Trophoblast cell (in vitro differentiated cells and primary cell): ENCODE results near the gene SRGAP3.

Source experiments
- DNase-seq, 2 donors: peaks; one replicate each; pipeline ENCODE4 v3.0.0-alpha.2; 2016
- H2AFZ ChIP-seq: 2 replicates; pipeline ENCODE4 v1.6.1; 2013; ENCODE audit warnings: low read length, moderate library complexity, mild to moderate bottlenecking; ENCODE audit not compliant: insufficient read depth, poor library complexity
- H2AK5ac ChIP-seq: 2 replicates; pipeline ENCODE4 v1.6.1; 2013; ENCODE audit warnings: mild to moderate bottlenecking, low read length
- H2BK120ac ChIP-seq: 2 replicates; pipeline ENCODE4 v1.6.1; 2013; ENCODE audit warnings: low read length, mild to moderate bottlenecking, moderate library complexity; ENCODE audit not compliant: insufficient read depth, poor library complexity
- H2BK12ac ChIP-seq: 2 replicates; pipeline ENCODE4 v1.6.1; 2013; ENCODE audit warnings: mild to moderate bottlenecking, low read length, moderate library complexity
- H2BK5ac ChIP-seq: 2 replicates; pipeline ENCODE4 v1.6.1; 2013; ENCODE audit warnings: low read length, low read depth, moderate library complexity, mild to moderate bottlenecking; ENCODE audit not compliant: poor library complexity
- H3K14ac ChIP-seq: 2 replicates; pipeline ENCODE4 v1.6.1; 2013; ENCODE audit warnings: mild to moderate bottlenecking, low read length
- H3K18ac ChIP-seq: 2 replicates; pipeline ENCODE4 v1.6.1; 2013; ENCODE audit warnings: mild to moderate bottlenecking, low read length
- H3K23ac ChIP-seq: 2 replicates; pipeline ENCODE4 v1.6.1; 2013; ENCODE audit warnings: low read length
- H3K27ac ChIP-seq: 2 replicates; pipeline ENCODE4 v1.5.1; 2013; ENCODE audit warnings: low read depth, mild to moderate bottlenecking, inconsistent platforms, low read length, moderate library complexity
- H3K27me3 ChIP-seq: 2 replicates; pipeline ENCODE4 v1.6.1; 2013; ENCODE audit warnings: inconsistent platforms, mild to moderate bottlenecking, low read length, moderate library complexity; ENCODE audit not compliant: insufficient read depth
- H3K36me3 ChIP-seq, 2 experiments: 1 replicate in 1 of 2; 2 replicates in 1 of 2; pipeline ENCODE4 v1.6.1; 2013; ENCODE audit warnings: low read length in 2 of 2, mild to moderate bottlenecking in 2 of 2, moderate library complexity in 1 of 2; ENCODE audit not compliant: insufficient read depth in 2 of 2, control insufficient read depth in 1 of 2
- H3K4ac ChIP-seq: 2 replicates; pipeline ENCODE4 v1.6.1; 2013; ENCODE audit warnings: low read depth, mild to moderate bottlenecking, low read length, moderate library complexity
- H3K4me1 ChIP-seq, 2 experiments: 1 replicate in 1 of 2; 2 replicates in 1 of 2; pipeline ENCODE4 v1.6.1; 2013; ENCODE audit warnings: low read length in 2 of 2, mild to moderate bottlenecking in 2 of 2, moderate library complexity in 1 of 2; ENCODE audit not compliant: insufficient read depth in 2 of 2, control insufficient read depth in 1 of 2
- H3K4me2 ChIP-seq: 2 replicates; pipeline ENCODE4 v1.6.1; 2013; ENCODE audit warnings: inconsistent platforms, mild to moderate bottlenecking, low read length, moderate library complexity
- H3K4me3 ChIP-seq: 2 replicates; pipeline ENCODE4 v1.5.1; 2013; ENCODE audit warnings: mild to moderate bottlenecking, low read depth, low read length, inconsistent platforms
- H3K79me1 ChIP-seq: one replicate; pipeline ENCODE4 v1.6.1; 2013; ENCODE audit warnings: low read length
- H3K79me2 ChIP-seq: 2 replicates; pipeline ENCODE4 v1.6.1; 2013; ENCODE audit warnings: low read length, mild to moderate bottlenecking; ENCODE audit not compliant: control insufficient read depth, insufficient read depth, poor library complexity
- H3K9ac ChIP-seq: 2 replicates; pipeline ENCODE4 v1.6.1; 2013; ENCODE audit warnings: mild to moderate bottlenecking, low read length
- H3K9me3 ChIP-seq: 2 replicates; pipeline ENCODE4 v1.6.1; 2013; ENCODE audit warnings: low read depth, mild to moderate bottlenecking, control low read depth, inconsistent platforms, low read length; ENCODE audit not compliant: insufficient read depth
- H4K12ac ChIP-seq: 2 replicates; pipeline ENCODE4 v1.6.1; 2013; ENCODE audit warnings: low read depth, mild to moderate bottlenecking, low read length, moderate library complexity
- H4K8ac ChIP-seq: 2 replicates; pipeline ENCODE4 v1.6.1; 2013; ENCODE audit warnings: low read depth, mild to moderate bottlenecking, low read length, moderate library complexity
- H4K91ac ChIP-seq: one replicate; pipeline ENCODE4 v1.6.1; 2013; ENCODE audit warnings: low read depth, mild to moderate bottlenecking, low read length, moderate library complexity
- WGBS: extraction: QIAGEN DNeasy Blood & Tissue Kit; methylation state at CpG from one replicate; pipeline ENCODE4 v1.1.7; 2013; ENCODE audit warnings: missing lambda C conversion rate; ENCODE audit not compliant: insufficient read length, insufficient coverage; ENCODE audit errors: extremely low coverage; 5-methylcytosine and 5-hydroxymethylcytosine counted together

SRGAP3 gene

GRCh38 chr3:9214185-9214584, 35.3 kb downstream of the SRGAP3 start:
- no peak overlapping the region for H4K12ac ChIP-seq
- no peak overlapping the region for H2AK5ac ChIP-seq
- H3K79me1 ChIP-seq, result no peaks in the 10 kb centered on the region
- no peak overlapping the region for H2BK120ac ChIP-seq
- no peaks in the 10 kb centered on the region for H3K79me2 ChIP-seq
- no peak overlapping the region for H3K18ac ChIP-seq
- H3K4me2 ChIP-seq, result no peak overlapping the region
- no peak overlapping the region for H3K9ac ChIP-seq
- H3K36me3 ChIP-seq, result no peaks in the 10 kb centered on the region
- DNase-seq, result no peak
- H2BK5ac ChIP-seq, result no peak overlapping the region
- no peak overlapping the region for H4K8ac ChIP-seq
- H3K4me1 ChIP-seq, result no peaks in the 10 kb centered on the region
- no peak overlapping the region for H4K91ac ChIP-seq
- no peak overlapping the region for H3K4ac ChIP-seq
- H2BK12ac ChIP-seq, result no peak overlapping the region
- H3K4me3 ChIP-seq, result no peak overlapping the region
- no peak overlapping the region for H2AFZ ChIP-seq
- H3K23ac ChIP-seq, result no peak overlapping the region
- H3K14ac ChIP-seq, result no peak overlapping the region
- H3K27me3 ChIP-seq, result no peaks in the 10 kb centered on the region
- H3K9me3 ChIP-seq, result no peaks in the 10 kb centered on the region
- no peak overlapping the region for H3K27ac ChIP-seq
- no CpG with 5 or more reads among the region's 3 CpGs for WGBS

DNA sequence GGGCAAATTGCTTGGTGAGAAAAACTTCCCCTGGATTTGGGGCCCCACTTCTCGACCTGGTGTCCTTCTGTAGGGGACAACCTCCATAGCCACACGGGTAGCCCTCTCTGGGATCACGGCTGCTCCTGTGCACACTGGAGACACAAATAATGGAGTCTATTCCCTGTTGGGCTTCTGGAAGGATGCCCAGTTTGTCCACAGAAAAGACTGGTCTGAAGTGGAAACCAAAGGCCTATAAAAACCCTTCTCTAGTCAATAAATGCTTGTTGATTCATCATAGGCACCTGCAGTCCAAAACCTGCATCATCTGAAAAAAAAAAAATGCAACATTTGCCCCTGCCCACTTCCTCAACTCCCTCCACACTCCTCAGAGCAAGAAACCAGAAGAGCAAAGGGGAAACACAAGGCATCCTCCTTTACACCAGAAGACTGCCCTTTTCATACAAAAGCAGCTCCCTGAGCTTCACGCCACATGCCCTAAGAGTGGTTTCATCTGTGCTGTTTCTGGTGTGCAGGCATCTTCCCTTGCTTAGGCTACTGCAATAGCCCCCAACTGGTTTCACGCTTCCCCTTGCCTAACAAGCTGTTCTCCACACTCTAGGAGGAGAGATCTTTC, 36.3 kb downstream of the SRGAP3 start:
- Histone ChIP-seq H3K4me3 (no peak overlapping the region), H2BK12ac (no peak overlapping the region), H2BK120ac (no peak overlapping the region), H4K8ac (no peak overlapping the region), H4K91ac (no peak overlapping the region), H3K79me1 (no peaks in the 10 kb centered on the region), H2AFZ (no peak overlapping the region), H3K27ac (no peak overlapping the region), H4K12ac (no peak overlapping the region), H2AK5ac (no peak overlapping the region), H3K18ac (no peak overlapping the region), H3K4me1 (no peaks in the 10 kb centered on the region), H3K4me2 (no peak overlapping the region), H3K23ac (no peak overlapping the region), H3K36me3 (no peaks in the 10 kb centered on the region), H3K4ac (no peak overlapping the region), H3K14ac (no peak overlapping the region), H3K79me2 (no peaks in the 10 kb centered on the region), H2BK5ac (no peak overlapping the region), H3K9ac (no peak overlapping the region), H3K9me3 (no peaks in the 10 kb centered on the region), H3K27me3 (no peaks in the 10 kb centered on the region)
- no peak for DNase-seq
- WGBS, result no CpG with 5 or more reads among the region's 5 CpGs

GRCh38 chr3:9211155-9211950, 38.1 kb downstream of the SRGAP3 start:
- no peak overlapping the region for H3K4ac ChIP-seq
- H3K18ac ChIP-seq, result no peak overlapping the region
- H3K27ac ChIP-seq, result no peak overlapping the region
- no peak overlapping the region for H2AK5ac ChIP-seq
- H2BK12ac ChIP-seq, result no peak overlapping the region
- H3K79me1 ChIP-seq, result no peaks in the 10 kb centered on the region
- H2BK120ac ChIP-seq, result no peak overlapping the region
- DNase-seq, result no peak
- no peak overlapping the region for H4K12ac ChIP-seq
- no peak overlapping the region for H2BK5ac ChIP-seq
- H3K4me3 ChIP-seq, result no peak overlapping the region
- no peak overlapping the region for H2AFZ ChIP-seq
- H4K91ac ChIP-seq, result no peak overlapping the region
- no peaks in the 10 kb centered on the region for H3K4me1 ChIP-seq
- WGBS, result no CpG with 5 or more reads among the region's 2 CpGs
- no peak overlapping the region for H3K14ac ChIP-seq
- H4K8ac ChIP-seq, result no peak overlapping the region
- H3K79me2 ChIP-seq, result no peaks in the 10 kb centered on the region
- H3K23ac ChIP-seq, result no peak overlapping the region
- no peaks in the 10 kb centered on the region for H3K9me3 ChIP-seq
- H3K4me2 ChIP-seq, result no peak overlapping the region
- H3K36me3 ChIP-seq, result no peaks in the 10 kb centered on the region
- H3K9ac ChIP-seq, result no peak overlapping the region
- H3K27me3 ChIP-seq, result no peaks in the 10 kb centered on the region

GRCh38 chr3:9209777-9210176, 39.7 kb downstream of the SRGAP3 start:
- no peak overlapping the region for H3K9ac ChIP-seq
- no peak overlapping the region for H3K23ac ChIP-seq
- H3K79me1 ChIP-seq, result peaks cover under 1% of the 10 kb centered on the region
- no peaks in the 10 kb centered on the region for H3K79me2 ChIP-seq
- H2AK5ac ChIP-seq, result no peak overlapping the region
- H3K9me3 ChIP-seq, result no peaks in the 10 kb centered on the region
- no peaks in the 10 kb centered on the region for H3K36me3 ChIP-seq
- no peak overlapping the region for H4K91ac ChIP-seq
- H2AFZ ChIP-seq, result no peak overlapping the region
- H3K27me3 ChIP-seq, result no peaks in the 10 kb centered on the region
- DNase-seq, result no peak
- H3K4ac ChIP-seq, result no peak overlapping the region
- no peak overlapping the region for H4K8ac ChIP-seq
- H2BK5ac ChIP-seq, result no peak overlapping the region
- no peak overlapping the region for H3K4me3 ChIP-seq
- H3K27ac ChIP-seq, result no peak overlapping the region
- peaks cover 1 to 2% of the 10 kb centered on the region in 2 experiments for H3K4me1 ChIP-seq
- no peak overlapping the region for H3K4me2 ChIP-seq
- no peak overlapping the region for H3K14ac ChIP-seq
- H2BK120ac ChIP-seq, result no peak overlapping the region
- no CpG with 5 or more reads among the region's 3 CpGs for WGBS
- no peak overlapping the region for H4K12ac ChIP-seq
- H3K18ac ChIP-seq, result no peak overlapping the region
- H2BK12ac ChIP-seq, result no peak overlapping the region
